HG03432 (cell line): ENCODE results near the gene ZNF567.
"Not testable (repeated sequence)": the region's sequence is repeated elsewhere in the genome, so short reads cannot be mapped to it uniquely, and the experiment has no call there.

Source experiments
- ATAC-seq: cut with Tn5 transposase; IDR thresholded peaks from one replicate; pipeline ENCODE4 v1.9.1; 2021; ENCODE audit warnings: mild to moderate bottlenecking, moderate library complexity; ENCODE audit not compliant: unreplicated experiment

Gene ZNF567

GRCh38 chr19:36687214-36688056 is at the start of gene ZNF567:
ZNF567 (plus strand) TSS chr19:36687612; CDS start chr19:36694868, 7,256 bp downstream.
- peak; percentile 92 for ATAC-seq

GRCh38 chr19:36638862-36639510 is 48.4 kb upstream of the ZNF567 start:
- no peak for ATAC-seq

GRCh38 chr19:36646746-36647145 is 40.7 kb upstream of the ZNF567 start:
- ATAC-seq, result no peak

- ATAC-seq, result no peak
These were observed 34.5 kb upstream of the ZNF567 start for GRCh38 chr19:36652958-36653357.

GRCh38 chr19:36665832-36666231 is 21.6 kb upstream of the ZNF567 start:
- no peak for ATAC-seq

- ATAC-seq, result no peak
These were observed 18.8 kb upstream of the ZNF567 start for GRCh38 chr19:36668646-36669045.

GRCh38 chr19:36672368-36672767 is 15.0 kb upstream of the ZNF567 start:
- no peak for ATAC-seq

- ATAC-seq, result no peak
These were observed 13.2 kb upstream of the ZNF567 start for GRCh38 chr19:36674201-36674600.

- no peak for ATAC-seq
These were observed 8.0 kb upstream of the ZNF567 start for GRCh38 chr19:36679455-36679854.

GRCh38 chr19:36685835-36686234 is 1.6 kb upstream of the ZNF567 start:
- no peak for ATAC-seq

GRCh38 chr19:36686365-36687213 is 823 bp upstream of the ZNF567 start:
- no peak for ATAC-seq

GRCh38 chr19:36688058-36688457 is 646 bp downstream of the ZNF567 start:
- no peak for ATAC-seq

- ATAC-seq, result no peak
These were observed 19.7 kb downstream of the ZNF567 start for GRCh38 chr19:36707134-36707533.

- no peak for ATAC-seq
These were observed 22.0 kb downstream of the ZNF567 start for GRCh38 chr19:36709423-36709822.

- ATAC-seq, result no peak
These were observed 32.5 kb downstream of the ZNF567 start for GRCh38 chr19:36719687-36720556.

GRCh38 chr19:36736166-36736565 is 48.8 kb downstream of the ZNF567 start:
- ATAC-seq, result not testable (repeated sequence)

- ATAC-seq, result no peak
These were observed 58.5 kb downstream of the ZNF567 start for GRCh38 chr19:36745870-36746269.

GRCh38 chr19:36747750-36748149 is 60.3 kb downstream of the ZNF567 start:
- ATAC-seq, result no peak

- ATAC-seq, result no peak
These were observed 61.2 kb downstream of the ZNF567 start for GRCh38 chr19:36748431-36749275.
